ENCODE data around the gene PPP2R2B. TPM values are rescaled to one million over a fixed set of nuclear protein-coding genes. Genes with fewer than 3 reads are reported as not detected.

PPP2R2B gene
- total RNA-seq, 4 donors from 2014 or later, result 0.53 to 2.0 (median 1.1) TPM

DNA sequence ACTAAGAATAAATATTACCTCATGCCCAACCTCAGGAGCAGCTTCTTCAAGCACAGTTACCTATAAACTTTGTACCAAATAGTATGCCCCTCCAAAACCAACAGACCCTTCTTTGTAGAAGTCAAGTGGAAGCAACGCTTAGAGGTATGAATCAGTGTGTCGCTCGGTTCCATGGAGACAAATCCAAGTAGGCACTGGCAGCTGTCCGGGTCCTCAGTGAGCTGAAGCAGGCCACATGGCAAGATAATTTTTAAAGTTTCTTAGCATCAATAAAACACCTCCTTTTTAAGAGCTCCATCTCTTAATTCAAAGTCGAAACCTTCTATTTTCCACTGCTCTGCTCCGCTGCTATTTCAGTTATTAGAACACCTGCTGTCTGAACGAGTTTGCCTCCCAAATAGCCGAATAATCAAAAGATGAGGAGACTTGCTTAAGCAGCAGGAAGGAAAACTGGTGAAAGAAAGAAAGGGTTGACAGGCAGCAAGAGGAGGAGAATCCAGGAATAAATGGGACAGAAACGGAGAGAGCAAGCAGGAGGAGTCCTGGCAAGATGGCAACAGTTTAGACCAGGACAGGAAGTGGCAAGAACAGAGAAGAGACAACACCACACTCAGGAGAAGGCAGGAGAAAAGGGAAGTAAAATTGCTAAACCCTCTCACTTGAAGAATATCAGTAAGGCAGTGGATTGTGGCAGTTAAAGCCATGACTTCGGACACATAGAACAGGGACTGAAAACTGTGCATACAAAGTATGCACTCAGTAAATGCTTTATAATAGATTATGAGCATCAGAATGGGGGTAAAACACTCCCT, 65.0 kb downstream of the PPP2R2B start:
- Histone ChIP-seq H3K27me3 (peaks cover 0 to 8% (median 0%) of the 10 kb centered on the region in 4 donors), H3K9me3 (no peaks in the 10 kb centered on the region), H3K36me3 (no peaks in the 10 kb centered on the region), H3K4me1 (no peaks in the 10 kb centered on the region), H3K27ac (no peak overlapping the region), H3K4me3 (no peak overlapping the region)
- no peak for TF ChIP-seq POLR2A (IDR thresholded peaks at IDR 0.05)
- TF ChIP-seq, protein P1, sequence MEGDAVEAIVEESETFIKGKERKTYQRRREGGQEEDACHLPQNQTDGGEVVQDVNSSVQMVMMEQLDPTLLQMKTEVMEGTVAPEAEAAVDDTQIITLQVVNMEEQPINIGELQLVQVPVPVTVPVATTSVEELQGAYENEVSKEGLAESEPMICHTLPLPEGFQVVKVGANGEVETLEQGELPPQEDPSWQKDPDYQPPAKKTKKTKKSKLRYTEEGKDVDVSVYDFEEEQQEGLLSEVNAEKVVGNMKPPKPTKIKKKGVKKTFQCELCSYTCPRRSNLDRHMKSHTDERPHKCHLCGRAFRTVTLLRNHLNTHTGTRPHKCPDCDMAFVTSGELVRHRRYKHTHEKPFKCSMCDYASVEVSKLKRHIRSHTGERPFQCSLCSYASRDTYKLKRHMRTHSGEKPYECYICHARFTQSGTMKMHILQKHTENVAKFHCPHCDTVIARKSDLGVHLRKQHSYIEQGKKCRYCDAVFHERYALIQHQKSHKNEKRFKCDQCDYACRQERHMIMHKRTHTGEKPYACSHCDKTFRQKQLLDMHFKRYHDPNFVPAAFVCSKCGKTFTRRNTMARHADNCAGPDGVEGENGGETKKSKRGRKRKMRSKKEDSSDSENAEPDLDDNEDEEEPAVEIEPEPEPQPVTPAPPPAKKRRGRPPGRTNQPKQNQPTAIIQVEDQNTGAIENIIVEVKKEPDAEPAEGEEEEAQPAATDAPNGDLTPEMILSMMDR (IDR thresholded peaks at IDR 0.05), result no peak
- 81% methylated on average over 10 of the region's 10 CpGs for WGBS, 2 donors
- intact Hi-C loops (cut with DNase I), result no loop called here
- no peak for DNase-seq

DNA sequence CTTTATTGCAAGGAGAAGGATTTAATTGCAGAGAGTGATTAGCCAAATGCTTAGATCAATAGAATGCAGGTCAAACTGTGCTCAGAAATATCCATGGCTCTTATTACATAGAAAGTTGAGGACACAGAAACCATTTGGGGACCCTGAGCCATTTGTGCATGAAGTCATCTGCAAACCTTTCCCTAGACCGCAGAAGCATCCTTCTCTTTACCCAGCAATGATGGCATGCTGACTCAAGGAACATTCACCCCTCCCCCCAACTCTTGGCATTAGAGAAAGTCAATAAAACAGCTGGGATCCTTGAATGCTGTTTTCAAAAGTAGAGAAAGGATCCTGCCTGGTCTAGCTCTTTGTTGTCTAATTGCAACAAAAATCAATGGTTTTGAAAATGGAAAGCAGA, 73.5 kb downstream of the PPP2R2B start:
- intact Hi-C loops (cut with DNase I), result no loop called here
- TF ChIP-seq, protein P1 (IDR thresholded peaks at IDR 0.05), result no peak
- no peak for TF ChIP-seq POLR2A (IDR thresholded peaks at IDR 0.05)
- no peaks in the 10 kb centered on the region for H3K36me3 ChIP-seq
- peaks cover 0 to 6% (median 0%) of the 10 kb centered on the region in 4 donors for H3K27me3 ChIP-seq
- no peak overlapping the region for H3K27ac ChIP-seq
- no peaks in the 10 kb centered on the region for H3K9me3 ChIP-seq
- H3K4me3 ChIP-seq, result no peak overlapping the region
- DNase-seq, result no peak
- no peaks in the 10 kb centered on the region for H3K4me1 ChIP-seq
- 25 to 36% methylated on average over 1 of the region's 1 CpG for WGBS, 2 donors

DNA sequence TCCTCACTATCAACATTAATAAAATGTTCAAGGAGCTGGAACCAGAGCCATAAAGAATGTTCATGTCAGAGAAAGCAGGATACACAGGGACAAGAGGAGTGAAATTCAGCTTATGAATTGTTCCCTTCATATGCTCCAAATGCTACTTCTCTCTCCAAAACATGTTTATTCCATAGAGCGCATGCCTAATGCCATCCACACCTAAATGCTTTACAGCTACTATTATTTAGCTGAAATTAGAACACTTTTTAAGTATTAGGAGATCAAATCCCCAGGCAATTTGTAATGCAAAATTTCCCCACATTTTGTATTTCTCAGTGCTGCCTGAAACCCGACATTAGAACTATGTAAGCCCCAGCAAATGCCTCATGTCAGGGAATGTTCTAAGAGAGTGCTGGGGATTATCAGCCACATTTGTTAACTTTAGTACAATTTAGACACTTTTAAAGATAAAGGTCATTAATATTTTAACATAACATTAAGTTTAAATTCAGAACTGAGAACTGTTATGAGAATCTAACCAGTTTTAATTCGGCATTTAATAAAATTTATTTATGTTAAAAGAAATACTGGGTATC, 75.5 kb downstream of the PPP2R2B start:
- Histone ChIP-seq H3K36me3 (no peaks in the 10 kb centered on the region), H3K27me3 (peaks cover 0 to 6% (median 0%) of the 10 kb centered on the region in 4 donors), H3K27ac (no peak overlapping the region), H3K4me3 (no peak overlapping the region), H3K9me3 (no peaks in the 10 kb centered on the region), H3K4me1 (no peaks in the 10 kb centered on the region)
- intact Hi-C loops (cut with DNase I), result no loop called here
- 67 to 86% methylated on average over 3 of the region's 3 CpGs for WGBS, 2 donors
- TF ChIP-seq POLR2A (IDR thresholded peaks at IDR 0.05), result no peak
- TF ChIP-seq, protein P1 (IDR thresholded peaks at IDR 0.05), result no peak
- no peak for DNase-seq

DNA sequence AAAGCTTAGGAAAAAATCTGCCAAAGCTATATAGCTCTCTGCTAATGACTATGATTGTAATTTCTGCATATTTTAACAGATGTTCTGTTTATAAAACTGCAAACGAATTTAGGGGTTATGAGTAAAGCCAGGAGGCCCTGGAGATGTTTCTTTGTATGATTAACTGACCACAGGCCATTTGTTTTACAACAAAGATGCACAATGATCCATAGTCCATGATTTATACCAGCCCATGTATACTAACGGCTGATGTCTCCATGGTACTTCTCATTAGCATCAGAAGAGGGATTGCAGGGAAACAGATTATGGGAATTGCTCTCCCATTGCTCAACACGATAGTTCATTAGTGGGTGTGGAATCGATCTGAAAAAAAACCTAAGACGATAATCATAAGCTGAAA, 78.9 kb downstream of the PPP2R2B start:
- peaks cover 0 to 6% (median 0%) of the 10 kb centered on the region in 4 donors for H3K27me3 ChIP-seq
- no peaks in the 10 kb centered on the region for H3K4me1 ChIP-seq
- WGBS, 2 donors, result 71 to 82% methylated on average over 5 of the region's 5 CpGs
- TF ChIP-seq POLR2A (IDR thresholded peaks at IDR 0.05), result no peak
- TF ChIP-seq, protein P1 (IDR thresholded peaks at IDR 0.05), result no peak
- intact Hi-C loops (cut with DNase I), result no loop called here
- no peak overlapping the region for H3K27ac ChIP-seq
- no peaks in the 10 kb centered on the region for H3K9me3 ChIP-seq
- no peaks in the 10 kb centered on the region for H3K36me3 ChIP-seq
- no peak for DNase-seq
- H3K4me3 ChIP-seq, result no peak overlapping the region

DNA sequence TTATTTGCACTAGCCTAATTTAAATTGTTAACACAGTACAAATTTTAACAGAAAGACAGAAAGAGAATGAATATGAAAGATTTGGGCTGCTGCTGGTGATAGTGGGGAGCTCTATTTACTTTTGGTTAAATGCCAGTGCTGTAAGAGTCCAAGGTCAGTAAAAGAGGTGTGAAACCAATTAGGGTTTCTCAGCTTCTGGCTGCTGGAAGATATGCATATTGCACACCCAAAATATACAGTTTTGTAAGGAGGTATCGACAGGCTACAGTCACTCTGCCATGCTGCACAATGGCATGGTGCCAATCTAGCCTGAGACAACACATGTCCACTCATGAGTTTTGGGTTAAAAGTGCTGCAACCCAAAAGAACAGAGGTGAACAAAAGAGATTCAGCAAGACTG, 79.3 kb downstream of the PPP2R2B start:
- WGBS, 2 donors, result 42 to 86% methylated on average over 1 of the region's 1 CpG
- H3K4me3 ChIP-seq, result no peak overlapping the region
- no peaks in the 10 kb centered on the region for H3K9me3 ChIP-seq
- no peaks in the 10 kb centered on the region for H3K36me3 ChIP-seq
- DNase-seq, result no peak
- intact Hi-C loops (cut with DNase I), result no loop called here
- no peak overlapping the region for H3K27ac ChIP-seq
- H3K27me3 ChIP-seq, result peaks cover 0 to 6% (median 0%) of the 10 kb centered on the region in 4 donors
- TF ChIP-seq POLR2A (IDR thresholded peaks at IDR 0.05), result no peak
- TF ChIP-seq, protein P1 (IDR thresholded peaks at IDR 0.05), result no peak
- no peaks in the 10 kb centered on the region for H3K4me1 ChIP-seq

Data from esophagus squamous epithelium (tissue), 5 donors.